HepG2 (cell line): ENCODE measurements around the gene CHAF1A. TPM values are rescaled to one million over a fixed set of nuclear protein-coding genes. Genes with fewer than 3 reads are reported as not detected.

Experiments used
- ASH2L ChIP-seq: fragments of 300-600, 200-600 bp; sonication (generic); IDR thresholded peaks from 2 replicates; pipeline ENCODE4 v1.7.0; 2017; ENCODE audit warnings: low read depth, mild to moderate bottlenecking, moderate library complexity, mixed read lengths, low read length; ENCODE audit not compliant: insufficient read length
- FOXC1 ChIP-seq: sonication (generic); formaldehyde crosslinking; IDR thresholded peaks from 2 replicates; pipeline ENCODE4 v1.8.0; 2022; ENCODE audit warnings: mild to moderate bottlenecking, missing genetic modification reagents, borderline replicate concordance
- FOXM1 ChIP-seq: sonication (generic); formaldehyde crosslinking; IDR thresholded peaks from 2 replicates; pipeline ENCODE4 v1.5.0; 2020; ENCODE audit warnings: missing genetic modification reagents
- HNRNPLL ChIP-seq: fragments of 200-400 bp; formaldehyde crosslinking; IDR thresholded peaks from 2 replicates; pipeline ENCODE4 v1.6.1; 2017; ENCODE audit warnings: mild to moderate bottlenecking, low read depth, low read length; ENCODE audit not compliant: poor library complexity, severe bottlenecking
- MED8 ChIP-seq: sonication (generic); formaldehyde crosslinking; IDR thresholded peaks from 2 replicates; pipeline ENCODE4 v1.8.1; 2023; ENCODE audit warnings: mild to moderate bottlenecking, missing genetic modification reagents; ENCODE audit not compliant: insufficient replicate concordance
- MYC ChIP-seq: sonication (generic); formaldehyde crosslinking; IDR thresholded peaks from 2 replicates; pipeline ENCODE4 v1.9.0; 2021; ENCODE audit warnings: missing genetic modification reagents, borderline replicate concordance
- RNF2 ChIP-seq: fragments of 450-650 bp; conservative IDR thresholded peaks from 2 replicates; pipeline ENCODE4 v1.6.1; 2016; ENCODE audit warnings: low read depth
- ZFP36L2 ChIP-seq: sonication (generic); formaldehyde crosslinking; IDR thresholded peaks from 2 replicates; pipeline ENCODE4 v1.4.0; 2020; ENCODE audit warnings: missing genetic modification reagents
- ZNF24 ChIP-seq: fragments of 450-650 bp; IDR thresholded peaks from 2 replicates; pipeline ENCODE4 v1.6.1; 2017; ENCODE audit warnings: antibody characterized with exemption, mild to moderate bottlenecking
- ZNF331 ChIP-seq: sonication (generic); formaldehyde crosslinking; IDR thresholded peaks from 2 replicates; pipeline ENCODE4 v1.4.0; 2020; ENCODE audit warnings: missing genetic modification reagents
- ZNF33B ChIP-seq: sonication (generic); formaldehyde crosslinking; IDR thresholded peaks from 2 replicates; pipeline ENCODE4 v1.5.1; 2020; ENCODE audit warnings: mild to moderate bottlenecking, missing genetic modification reagents
- ZNF564 ChIP-seq: sonication (generic); formaldehyde crosslinking; IDR thresholded peaks from 2 replicates; pipeline ENCODE4 v1.8.1; 2023; ENCODE audit warnings: mild to moderate bottlenecking, missing genetic modification reagents
- ZNF589 ChIP-seq: sonication (generic); formaldehyde crosslinking; conservative IDR thresholded peaks from 2 replicates; pipeline ENCODE4 v1.8.0; 2022; ENCODE audit warnings: mild to moderate bottlenecking, moderate library complexity, missing genetic modification reagents
- ZNF615 ChIP-seq: sonication (generic); formaldehyde crosslinking; IDR thresholded peaks from 2 replicates; pipeline ENCODE4 v1.5.0; 2020; ENCODE audit warnings: mild to moderate bottlenecking, missing genetic modification reagents, borderline replicate concordance
- ZNF703 ChIP-seq: sonication (generic); formaldehyde crosslinking; IDR thresholded peaks from 2 replicates; pipeline ENCODE4 v1.5.1; 2020; ENCODE audit warnings: missing genetic modification reagents, mild to moderate bottlenecking, moderate library complexity, borderline replicate concordance
- ZNF724P ChIP-seq: sonication (generic); formaldehyde crosslinking; IDR thresholded peaks from 2 replicates; pipeline ENCODE4 v1.8.0; 2022; ENCODE audit warnings: missing genetic modification reagents, borderline replicate concordance
- ZNF768 ChIP-seq: sonication (generic); formaldehyde crosslinking; IDR thresholded peaks from 2 replicates; pipeline ENCODE4 v1.4.0; 2020; ENCODE audit warnings: missing genetic modification reagents
- polyA plus RNA-seq, 8 experiments: library from polyadenylated mRNA; depleted of rRNA in 3 of 8; stranded (reverse) in 7 of 8; unstranded in 1 of 8; fragments of >200 nt; fragmentation: Illumina TruSeq in 4 of 8; extraction: Trizol in 4 of 8; gene quantifications; 2 replicates each; pipeline versions ENCODE4 v1.2.1 to v1.2.3, GENCODE V29; 2011 to 2016; ENCODE audit warnings: low read depth in 4 of 8, missing spikeins in 1 of 8, mixed read lengths in 1 of 8; ENCODE audit not compliant: insufficient read depth in 1 of 8
- total RNA-seq, 5 experiments: library from RNA; depleted of rRNA; stranded (reverse); fragments of >200 nt; fragmentation: Illumina TruSeq; extraction: Trizol; gene quantifications; 2 replicates each; pipeline ENCODE4 v1.2.3, GENCODE V29; 2016; ENCODE audit warnings: low read depth in 1 of 5
- TF ChIP-seq, protein P1 (sequence below): sonication (generic); formaldehyde crosslinking; conservative IDR thresholded peaks from 2 replicates; pipeline ENCODE4 v1.8.0; 2022; ENCODE audit warnings: missing genetic modification reagents
- TF ChIP-seq, protein P2 (sequence below): sonication (generic); formaldehyde crosslinking; conservative IDR thresholded peaks from 2 replicates; pipeline ENCODE4 v1.4.0; 2020; ENCODE audit warnings: missing genetic modification reagents
- TF ChIP-seq, protein P3 (sequence below): sonication (generic); formaldehyde crosslinking; conservative IDR thresholded peaks from 2 replicates; pipeline ENCODE4 v1.4.0; 2020; ENCODE audit warnings: missing genetic modification reagents
- TF ChIP-seq, protein P4 (sequence below): sonication (generic); formaldehyde crosslinking; IDR thresholded peaks from 2 replicates; pipeline ENCODE4 v1.9.0; 2022; ENCODE audit warnings: low read depth, missing genetic modification reagents
- TF ChIP-seq, protein P5 (sequence below): sonication (generic); formaldehyde crosslinking; IDR thresholded peaks from 2 replicates; pipeline ENCODE4 v1.4.0; 2020; ENCODE audit warnings: missing genetic modification reagents; ENCODE audit errors: not compliant biosample characterization

CHAF1A gene
- total and polyA plus RNA-seq, 2 of the 13 experiments (the other 11 are each of a cell fraction or from before 2014, with no cell fraction given) = 11.0 to 34.8 TPM

DNA sequence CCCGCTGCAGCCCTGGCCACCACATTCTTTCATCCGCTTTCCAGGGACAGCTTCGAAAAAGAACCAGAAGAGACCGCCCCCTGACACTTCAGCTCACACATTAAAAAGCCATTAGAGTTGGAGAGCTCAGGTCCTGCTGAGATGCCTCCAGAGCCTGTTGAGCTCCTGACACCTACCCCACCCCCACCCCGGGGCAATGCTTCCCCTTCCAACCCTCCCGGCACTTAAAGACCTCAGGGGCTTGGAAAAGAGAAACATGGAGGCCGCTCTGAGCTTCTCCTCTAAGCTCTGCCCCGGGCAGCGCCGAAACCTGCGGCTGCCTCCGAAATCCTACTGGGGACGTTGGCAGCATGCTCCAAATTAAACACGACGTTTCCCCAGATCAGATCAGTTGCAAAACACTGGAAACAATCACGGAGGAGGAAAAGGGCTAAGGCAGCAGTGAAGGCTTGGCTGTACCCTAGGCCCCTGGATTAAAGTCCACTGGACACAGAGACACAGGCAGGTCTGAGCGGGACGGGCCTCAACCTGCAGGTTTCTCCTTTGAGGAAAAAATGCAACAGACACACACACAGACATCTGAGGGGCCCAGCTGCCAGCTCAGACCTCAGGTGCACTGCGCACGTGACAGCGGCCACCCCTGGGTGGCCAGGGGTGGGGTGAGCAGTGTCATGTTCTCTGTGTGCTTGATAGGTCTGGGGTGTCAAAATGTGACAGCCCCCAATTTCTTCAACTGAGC is 11.7 kb upstream of the CHAF1A start (continued):
- TF ChIP-seq ZNF615 (no peak), MED8 (CRISPR knock-in tag) (peak; percentile 21), ZNF24 (no peak), ZNF768 (peak; percentile 48; the same call in 1 of the 2 replicates), MYC (CRISPR knock-in tag) (peak; percentile 50; the same call in 1 of the 2 replicates), ZNF724P (CRISPR knock-in tag) (no peak), ZNF564 (CRISPR knock-in tag) (no peak), FOXM1 (CRISPR knock-in tag) (no peak), FOXC1 (CRISPR knock-in tag) (no peak), RNF2 (peak; percentile 67; the same call in 1 of the 2 replicates), ASH2L (peak; percentile 78), ZNF331 (CRISPR knock-in tag) (0 out of 2 replicates have a peak, but pooled peaks have one; percentile 29), ZNF33B (CRISPR knock-in tag) (no peak; the same call in 1 of the 2 replicates), ZFP36L2 (CRISPR knock-in tag) (no peak), HNRNPLL (no peak), ZNF703 (CRISPR knock-in tag) (no peak), ZNF589 (CRISPR knock-in tag) (no peak)
- TF ChIP-seq, protein P1, sequence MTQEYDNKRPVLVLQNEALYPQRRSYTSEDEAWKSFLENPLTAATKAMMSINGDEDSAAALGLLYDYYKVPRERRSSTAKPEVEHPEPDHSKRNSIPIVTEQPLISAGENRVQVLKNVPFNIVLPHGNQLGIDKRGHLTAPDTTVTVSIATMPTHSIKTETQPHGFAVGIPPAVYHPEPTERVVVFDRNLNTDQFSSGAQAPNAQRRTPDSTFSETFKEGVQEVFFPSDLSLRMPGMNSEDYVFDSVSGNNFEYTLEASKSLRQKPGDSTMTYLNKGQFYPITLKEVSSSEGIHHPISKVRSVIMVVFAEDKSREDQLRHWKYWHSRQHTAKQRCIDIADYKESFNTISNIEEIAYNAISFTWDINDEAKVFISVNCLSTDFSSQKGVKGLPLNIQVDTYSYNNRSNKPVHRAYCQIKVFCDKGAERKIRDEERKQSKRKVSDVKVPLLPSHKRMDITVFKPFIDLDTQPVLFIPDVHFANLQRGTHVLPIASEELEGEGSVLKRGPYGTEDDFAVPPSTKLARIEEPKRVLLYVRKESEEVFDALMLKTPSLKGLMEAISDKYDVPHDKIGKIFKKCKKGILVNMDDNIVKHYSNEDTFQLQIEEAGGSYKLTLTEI (CRISPR knock-in tag) = no peak
- TF ChIP-seq, protein P2, sequence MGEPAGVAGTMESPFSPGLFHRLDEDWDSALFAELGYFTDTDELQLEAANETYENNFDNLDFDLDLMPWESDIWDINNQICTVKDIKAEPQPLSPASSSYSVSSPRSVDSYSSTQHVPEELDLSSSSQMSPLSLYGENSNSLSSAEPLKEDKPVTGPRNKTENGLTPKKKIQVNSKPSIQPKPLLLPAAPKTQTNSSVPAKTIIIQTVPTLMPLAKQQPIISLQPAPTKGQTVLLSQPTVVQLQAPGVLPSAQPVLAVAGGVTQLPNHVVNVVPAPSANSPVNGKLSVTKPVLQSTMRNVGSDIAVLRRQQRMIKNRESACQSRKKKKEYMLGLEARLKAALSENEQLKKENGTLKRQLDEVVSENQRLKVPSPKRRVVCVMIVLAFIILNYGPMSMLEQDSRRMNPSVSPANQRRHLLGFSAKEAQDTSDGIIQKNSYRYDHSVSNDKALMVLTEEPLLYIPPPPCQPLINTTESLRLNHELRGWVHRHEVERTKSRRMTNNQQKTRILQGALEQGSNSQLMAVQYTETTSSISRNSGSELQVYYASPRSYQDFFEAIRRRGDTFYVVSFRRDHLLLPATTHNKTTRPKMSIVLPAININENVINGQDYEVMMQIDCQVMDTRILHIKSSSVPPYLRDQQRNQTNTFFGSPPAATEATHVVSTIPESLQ = 0 out of 2 replicates have a peak, but pooled peaks have one; percentile 44
- TF ChIP-seq, protein P3, sequence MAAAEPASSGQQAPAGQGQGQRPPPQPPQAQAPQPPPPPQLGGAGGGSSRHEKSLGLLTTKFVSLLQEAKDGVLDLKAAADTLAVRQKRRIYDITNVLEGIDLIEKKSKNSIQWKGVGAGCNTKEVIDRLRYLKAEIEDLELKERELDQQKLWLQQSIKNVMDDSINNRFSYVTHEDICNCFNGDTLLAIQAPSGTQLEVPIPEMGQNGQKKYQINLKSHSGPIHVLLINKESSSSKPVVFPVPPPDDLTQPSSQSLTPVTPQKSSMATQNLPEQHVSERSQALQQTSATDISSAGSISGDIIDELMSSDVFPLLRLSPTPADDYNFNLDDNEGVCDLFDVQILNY (CRISPR knock-in tag) = no peak
- TF ChIP-seq, protein P4, sequence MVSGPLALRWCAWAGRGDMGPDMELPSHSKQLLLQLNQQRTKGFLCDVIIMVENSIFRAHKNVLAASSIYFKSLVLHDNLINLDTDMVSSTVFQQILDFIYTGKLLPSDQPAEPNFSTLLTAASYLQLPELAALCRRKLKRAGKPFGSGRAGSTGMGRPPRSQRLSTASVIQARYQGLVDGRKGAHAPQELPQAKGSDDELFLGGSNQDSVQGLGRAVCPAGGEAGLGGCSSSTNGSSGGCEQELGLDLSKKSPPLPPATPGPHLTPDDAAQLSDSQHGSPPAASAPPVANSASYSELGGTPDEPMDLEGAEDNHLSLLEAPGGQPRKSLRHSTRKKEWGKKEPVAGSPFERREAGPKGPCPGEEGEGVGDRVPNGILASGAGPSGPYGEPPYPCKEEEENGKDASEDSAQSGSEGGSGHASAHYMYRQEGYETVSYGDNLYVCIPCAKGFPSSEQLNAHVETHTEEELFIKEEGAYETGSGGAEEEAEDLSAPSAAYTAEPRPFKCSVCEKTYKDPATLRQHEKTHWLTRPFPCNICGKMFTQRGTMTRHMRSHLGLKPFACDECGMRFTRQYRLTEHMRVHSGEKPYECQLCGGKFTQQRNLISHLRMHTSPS (CRISPR knock-in tag) = no peak; the same call in 1 of the 2 replicates
- TF ChIP-seq, protein P5, sequence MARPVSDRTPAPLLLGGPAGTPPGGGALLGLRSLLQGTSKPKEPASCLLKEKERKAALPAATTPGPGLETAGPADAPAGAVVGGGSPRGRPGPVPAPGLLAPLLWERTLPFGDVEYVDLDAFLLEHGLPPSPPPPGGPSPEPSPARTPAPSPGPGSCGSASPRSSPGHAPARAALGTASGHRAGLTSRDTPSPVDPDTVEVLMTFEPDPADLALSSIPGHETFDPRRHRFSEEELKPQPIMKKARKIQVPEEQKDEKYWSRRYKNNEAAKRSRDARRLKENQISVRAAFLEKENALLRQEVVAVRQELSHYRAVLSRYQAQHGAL (CRISPR knock-in tag) = no peak
